ENCODE results near the gene PDE1A. TPM values are rescaled to one million over a fixed set of nuclear protein-coding genes. Genes with fewer than 3 reads are reported as not detected.

Gene PDE1A
- total RNA-seq, 1 donor from 2014 or later: 14.5 TPM

DNA sequence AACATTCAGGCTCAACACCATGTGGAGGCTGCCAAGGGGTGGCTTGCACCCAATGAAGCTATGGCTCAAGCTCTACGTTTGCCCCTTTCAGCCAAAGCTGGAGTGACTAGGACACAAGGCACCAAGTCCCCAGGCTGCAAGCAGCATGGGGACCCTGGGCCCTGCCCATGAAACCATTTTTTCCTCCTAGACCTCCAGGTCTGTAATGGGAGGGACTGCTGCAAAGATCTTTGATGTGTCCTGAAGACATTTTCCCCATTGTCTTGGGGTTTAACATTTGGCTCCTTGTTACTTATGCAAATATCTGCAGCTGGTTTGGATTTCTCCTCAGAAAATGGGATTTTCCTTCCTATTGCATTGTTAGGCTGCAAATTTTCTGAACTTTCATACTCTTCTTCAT lies 51.0 kb downstream of the PDE1A start:
- no peak for TF ChIP-seq POLR2AphosphoS5 (IDR thresholded peaks at IDR 0.05; ENCODE audit: insufficient read depth in 1 of 2, low read depth in 1 of 2)
- no peak for TF ChIP-seq POLR2A (IDR thresholded peaks at IDR 0.05)
- TF ChIP-seq, protein P1, sequence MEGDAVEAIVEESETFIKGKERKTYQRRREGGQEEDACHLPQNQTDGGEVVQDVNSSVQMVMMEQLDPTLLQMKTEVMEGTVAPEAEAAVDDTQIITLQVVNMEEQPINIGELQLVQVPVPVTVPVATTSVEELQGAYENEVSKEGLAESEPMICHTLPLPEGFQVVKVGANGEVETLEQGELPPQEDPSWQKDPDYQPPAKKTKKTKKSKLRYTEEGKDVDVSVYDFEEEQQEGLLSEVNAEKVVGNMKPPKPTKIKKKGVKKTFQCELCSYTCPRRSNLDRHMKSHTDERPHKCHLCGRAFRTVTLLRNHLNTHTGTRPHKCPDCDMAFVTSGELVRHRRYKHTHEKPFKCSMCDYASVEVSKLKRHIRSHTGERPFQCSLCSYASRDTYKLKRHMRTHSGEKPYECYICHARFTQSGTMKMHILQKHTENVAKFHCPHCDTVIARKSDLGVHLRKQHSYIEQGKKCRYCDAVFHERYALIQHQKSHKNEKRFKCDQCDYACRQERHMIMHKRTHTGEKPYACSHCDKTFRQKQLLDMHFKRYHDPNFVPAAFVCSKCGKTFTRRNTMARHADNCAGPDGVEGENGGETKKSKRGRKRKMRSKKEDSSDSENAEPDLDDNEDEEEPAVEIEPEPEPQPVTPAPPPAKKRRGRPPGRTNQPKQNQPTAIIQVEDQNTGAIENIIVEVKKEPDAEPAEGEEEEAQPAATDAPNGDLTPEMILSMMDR (IDR thresholded peaks at IDR 0.05): no peak
- Histone ChIP-seq H3K4me1 (peaks cover 42% of the 10 kb centered on the region), H3K36me3 (no peaks in the 10 kb centered on the region), H3K27me3 (no peaks in the 10 kb centered on the region), H3K4me3 (no peak overlapping the region), H3K27ac (no peak overlapping the region), H3K9me3 (no peaks in the 10 kb centered on the region)
- intact Hi-C loops (cut with DNase I): loop anchor here (10.0 kb wide), 1 partner anchor 49 kb away; the partner anchor contains the start of gene PDE1A
- no peak for DNase-seq (ENCODE audit: extremely low spot score in 2 of 2)

- H3K36me3 ChIP-seq: no peaks in the 10 kb centered on the region
- intact Hi-C loops (cut with DNase I): loop anchor here (10.0 kb wide), 1 partner anchor 52 kb away; the partner anchor contains the start of gene PDE1A
- DNase-seq (ENCODE audit: extremely low spot score in 2 of 2): no peak
- H3K27me3 ChIP-seq: no peaks in the 10 kb centered on the region
- H3K27ac ChIP-seq: peak overlapping the region; percentile 72
- peaks cover 47% of the 10 kb centered on the region for H3K4me1 ChIP-seq
- H3K9me3 ChIP-seq: no peaks in the 10 kb centered on the region
- no peak for TF ChIP-seq POLR2A (IDR thresholded peaks at IDR 0.05)
- TF ChIP-seq, protein P1 (IDR thresholded peaks at IDR 0.05): no peak
- peak in 1 of 2 donors; percentile 85 for TF ChIP-seq POLR2AphosphoS5 (IDR thresholded peaks at IDR 0.05; ENCODE audit: insufficient read depth in 1 of 2, low read depth in 1 of 2)
- no peak overlapping the region for H3K4me3 ChIP-seq
Measured at GRCh38 chr2:182372661-182373060, 54.2 kb downstream of the PDE1A start.

- no peaks in the 10 kb centered on the region for H3K27me3 ChIP-seq
- H3K27ac ChIP-seq: peak overlapping the region; percentile 52
- no peak overlapping the region for H3K4me3 ChIP-seq
- TF ChIP-seq, protein P1 (IDR thresholded peaks at IDR 0.05): no peak
- TF ChIP-seq POLR2A (IDR thresholded peaks at IDR 0.05) (no peak), POLR2AphosphoS5 (IDR thresholded peaks at IDR 0.05; ENCODE audit: insufficient read depth in 1 of 2, low read depth in 1 of 2) (no peak)
- no peaks in the 10 kb centered on the region for H3K36me3 ChIP-seq
- no peaks in the 10 kb centered on the region for H3K9me3 ChIP-seq
- intact Hi-C loops (cut with DNase I): no loop called here
- peaks cover 47% of the 10 kb centered on the region for H3K4me1 ChIP-seq
- no peak for DNase-seq (ENCODE audit: extremely low spot score in 2 of 2)
Measured at GRCh38 chr2:182368996-182369395, 57.8 kb downstream of the PDE1A start.

DNA sequence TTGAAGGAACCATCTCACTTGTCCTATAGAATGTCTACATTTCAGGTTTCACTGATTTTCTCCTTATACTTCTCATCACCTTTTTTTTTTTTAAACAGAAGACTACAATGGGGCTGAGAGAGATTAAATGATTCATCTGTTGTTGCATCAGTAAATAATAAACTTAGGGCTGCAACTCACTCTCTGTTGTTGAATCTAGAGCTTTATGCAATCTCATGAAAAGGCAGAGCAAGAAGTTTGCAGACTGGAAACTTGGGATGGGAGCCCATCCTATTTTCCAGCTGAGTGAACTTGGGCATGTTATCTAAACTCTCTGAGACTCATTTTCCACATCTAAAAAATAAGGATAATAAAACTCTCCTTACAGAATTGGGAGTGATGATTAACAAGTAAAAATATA lies 58.4 kb downstream of the PDE1A start:
- intact Hi-C loops (cut with DNase I): no loop called here
- no peak for DNase-seq (ENCODE audit: extremely low spot score in 2 of 2)
- TF ChIP-seq POLR2AphosphoS5 (IDR thresholded peaks at IDR 0.05; ENCODE audit: insufficient read depth in 1 of 2, low read depth in 1 of 2) (peak in 1 of 2 donors; percentile 35), POLR2A (IDR thresholded peaks at IDR 0.05) (no peak)
- TF ChIP-seq, protein P1 (IDR thresholded peaks at IDR 0.05): no peak
- no peaks in the 10 kb centered on the region for H3K36me3 ChIP-seq
- H3K4me3 ChIP-seq: no peak overlapping the region
- peaks cover 47% of the 10 kb centered on the region for H3K4me1 ChIP-seq
- H3K27ac ChIP-seq: peak overlapping the region; percentile 52
- no peaks in the 10 kb centered on the region for H3K27me3 ChIP-seq
- H3K9me3 ChIP-seq: no peaks in the 10 kb centered on the region

GRCh38 chr2:182367401-182367800 lies 59.4 kb downstream of the PDE1A start:
- no peak for TF ChIP-seq POLR2AphosphoS5 (IDR thresholded peaks at IDR 0.05; ENCODE audit: insufficient read depth in 1 of 2, low read depth in 1 of 2)
- TF ChIP-seq, protein P1 (IDR thresholded peaks at IDR 0.05): no peak
- TF ChIP-seq POLR2A (IDR thresholded peaks at IDR 0.05): no peak
- Histone ChIP-seq H3K4me3 (no peak overlapping the region), H3K9me3 (no peaks in the 10 kb centered on the region), H3K36me3 (no peaks in the 10 kb centered on the region), H3K4me1 (peaks cover 37% of the 10 kb centered on the region), H3K27me3 (no peaks in the 10 kb centered on the region), H3K27ac (peak overlapping the region; percentile 8)
- intact Hi-C loops (cut with DNase I): no loop called here
- no peak for DNase-seq (ENCODE audit: extremely low spot score in 2 of 2)
